Left cardiac atrium (tissue), 4 donors: ENCODE data around the gene IRF8. TPM values are rescaled to one million over a fixed set of nuclear protein-coding genes. Genes with fewer than 3 reads are reported as not detected.

Experiments used
- ATAC-seq, 2 donors: fragments of 200-7000 bp; cut with Tn5 transposase; one replicate each; pipeline ENCODE4 v1.9.1; 2020; ENCODE audit warnings: mild to moderate bottlenecking in 2 of 2, moderate library complexity in 2 of 2
- DNase-seq: peaks from one replicate; pipeline ENCODE4 v3.0.0-alpha.2; 2020
- intact Hi-C, 2 donors: fragments of 100-400 bp; cut with DNase I; formaldehyde crosslinking; loops; one replicate each; pipeline versions ENCODE4 v1.14.1 to v1.15.1; 2022 to 2023
- total RNA-seq, 2 donors: library from RNA; stranded (reverse); fragmentation: NEBNext Ultra II Directional; extraction: Animal tissue kit (Norgen Biotek cat#: 25700); gene quantifications; one replicate each; pipeline ENCODE4 v1.2.1, GENCODE V29; 2021
- donor health status: DM: no; HTN: yes; CAD: no.
- donor health status: DM: no; HTN: yes; CAD: no; lungs with severe emphysema.
- donor health status: DM: yes; HTN: yes; CAD: no.
- donor health status: Dilated cardiomyopathy.

IRF8 gene
- total RNA-seq, 2 donors from 2014 or later, result 9.2 to 15.6 TPM

DNA sequence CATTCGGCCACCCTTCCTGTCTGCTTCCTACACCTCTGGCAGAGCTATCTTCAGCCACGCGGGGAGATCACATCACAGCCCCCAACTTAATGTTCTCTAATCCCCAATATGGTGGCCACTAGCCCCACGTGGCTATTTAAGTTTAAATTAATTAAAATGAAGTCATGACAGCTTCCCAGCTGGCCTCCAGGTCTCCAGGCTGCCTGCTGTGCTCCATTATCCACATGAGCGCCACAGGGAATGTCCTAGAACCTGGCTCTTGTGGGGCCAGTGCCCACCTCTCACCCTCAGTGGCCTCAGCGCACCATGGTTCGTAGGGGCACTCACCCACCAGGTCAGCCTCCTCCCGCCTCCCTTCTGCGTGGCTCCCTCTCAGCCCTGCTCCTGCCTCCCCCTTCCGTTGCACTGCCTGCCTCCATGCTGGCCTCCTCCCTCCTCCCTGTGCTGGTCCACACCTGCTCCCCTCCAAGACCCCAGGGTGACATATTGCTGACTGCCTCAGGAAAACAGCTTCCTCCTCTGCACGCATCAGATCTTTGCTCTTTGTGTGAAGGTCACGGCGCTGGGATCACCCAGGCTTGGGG, 47.7 kb downstream of the IRF8 start:
- DNase-seq (no peak), ATAC-seq (no peak)
- intact Hi-C loops, result no loop called here

DNA sequence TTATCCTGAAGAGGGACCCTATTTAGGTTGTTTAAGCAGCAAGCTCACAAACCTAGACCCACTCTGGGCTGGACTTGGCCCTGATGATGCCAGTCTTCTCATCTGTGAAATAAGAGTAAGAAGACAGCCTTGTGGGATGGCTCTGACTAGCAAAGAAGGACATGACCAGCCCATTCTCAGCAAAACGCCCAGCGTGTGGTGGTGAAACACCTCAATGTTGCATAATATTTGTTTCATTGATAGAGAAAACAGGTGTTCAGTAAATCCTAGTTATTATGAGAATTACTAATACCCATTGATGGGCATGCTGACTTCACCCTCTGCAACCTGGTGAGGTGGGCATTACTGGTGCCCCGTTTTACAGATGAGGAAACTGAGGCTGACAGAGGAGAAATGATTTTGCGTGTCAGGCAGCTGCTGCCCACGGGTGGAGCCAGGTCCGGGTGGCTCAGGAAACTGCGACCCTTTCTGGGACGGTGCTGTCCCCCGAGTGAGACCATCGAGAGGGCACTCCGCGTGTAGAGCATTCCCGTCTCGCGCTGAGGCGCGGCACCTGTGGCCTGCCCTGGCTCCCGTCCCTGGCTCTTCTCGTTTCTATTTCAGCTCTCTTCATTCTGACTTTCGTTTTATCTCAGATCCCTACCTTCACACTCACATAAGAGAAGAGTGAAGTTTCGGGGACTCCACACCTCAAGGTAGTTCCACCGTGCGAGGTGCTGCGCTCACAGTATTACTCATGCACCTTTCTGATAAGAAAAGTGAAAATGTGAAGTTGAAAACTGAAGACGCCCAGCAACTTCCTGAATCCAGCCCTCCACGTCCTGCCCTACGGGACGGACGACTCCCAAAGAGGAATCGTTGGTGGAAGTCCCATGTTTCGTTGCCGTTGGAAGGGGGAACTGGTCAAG, 48.5 kb downstream of the IRF8 start:
- ATAC-seq (no peak), DNase-seq (no peak)
- intact Hi-C loops, result no loop called here

DNA sequence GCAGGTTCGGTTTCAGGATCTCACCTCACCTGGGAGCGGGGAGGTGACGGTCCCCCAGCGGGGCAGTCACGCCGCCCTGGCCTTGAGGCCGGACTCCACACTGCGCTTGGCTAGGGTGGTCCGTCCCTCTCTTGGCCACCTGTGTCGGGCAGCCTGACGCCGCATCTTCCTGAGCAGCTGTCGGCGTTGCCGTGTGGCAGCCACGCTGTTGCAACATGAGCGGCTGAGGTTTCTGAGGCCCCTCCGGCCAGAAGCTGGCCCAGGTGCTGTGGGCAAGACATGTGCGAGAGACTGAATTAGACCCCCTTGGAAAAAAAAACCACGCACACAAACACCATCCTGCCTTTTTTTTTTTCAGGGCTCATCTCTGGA, 49.2 kb downstream of the IRF8 start:
- ATAC-seq (no peak), DNase-seq (no peak)
- intact Hi-C loops, result no loop called here

DNA sequence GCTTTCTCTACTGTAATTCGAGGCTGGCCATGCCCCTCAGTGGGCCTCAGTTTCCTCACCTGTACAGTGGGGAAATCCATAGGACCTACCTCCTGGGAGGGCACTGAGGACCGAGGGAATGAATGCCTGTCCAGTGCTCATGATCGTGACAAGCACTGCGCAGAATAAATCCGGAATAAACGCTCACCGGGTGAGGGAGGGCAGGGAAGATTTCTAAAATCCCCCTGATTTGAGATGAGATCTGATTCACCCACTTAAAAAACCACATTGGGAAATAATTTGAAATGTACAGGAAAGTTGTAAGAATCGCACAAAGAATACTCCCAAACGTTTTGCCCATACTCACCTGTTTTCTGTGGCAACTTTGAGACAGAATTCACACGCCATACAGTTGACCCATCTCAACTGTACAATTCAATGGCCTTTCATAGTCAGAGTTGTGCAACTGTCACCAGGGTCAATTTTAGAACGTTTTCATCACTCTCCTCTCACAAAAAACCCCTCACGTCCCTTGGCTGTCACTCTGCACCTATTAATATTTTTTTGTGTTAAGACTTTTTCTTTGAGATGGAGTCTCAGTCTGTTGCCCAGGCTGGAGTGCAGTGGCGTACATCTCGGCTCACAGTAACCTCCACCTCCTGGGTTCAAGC, 49.8 kb downstream of the IRF8 start:
- DNase-seq (no peak), ATAC-seq (no peak)
- intact Hi-C loops, result no loop called here

DNA sequence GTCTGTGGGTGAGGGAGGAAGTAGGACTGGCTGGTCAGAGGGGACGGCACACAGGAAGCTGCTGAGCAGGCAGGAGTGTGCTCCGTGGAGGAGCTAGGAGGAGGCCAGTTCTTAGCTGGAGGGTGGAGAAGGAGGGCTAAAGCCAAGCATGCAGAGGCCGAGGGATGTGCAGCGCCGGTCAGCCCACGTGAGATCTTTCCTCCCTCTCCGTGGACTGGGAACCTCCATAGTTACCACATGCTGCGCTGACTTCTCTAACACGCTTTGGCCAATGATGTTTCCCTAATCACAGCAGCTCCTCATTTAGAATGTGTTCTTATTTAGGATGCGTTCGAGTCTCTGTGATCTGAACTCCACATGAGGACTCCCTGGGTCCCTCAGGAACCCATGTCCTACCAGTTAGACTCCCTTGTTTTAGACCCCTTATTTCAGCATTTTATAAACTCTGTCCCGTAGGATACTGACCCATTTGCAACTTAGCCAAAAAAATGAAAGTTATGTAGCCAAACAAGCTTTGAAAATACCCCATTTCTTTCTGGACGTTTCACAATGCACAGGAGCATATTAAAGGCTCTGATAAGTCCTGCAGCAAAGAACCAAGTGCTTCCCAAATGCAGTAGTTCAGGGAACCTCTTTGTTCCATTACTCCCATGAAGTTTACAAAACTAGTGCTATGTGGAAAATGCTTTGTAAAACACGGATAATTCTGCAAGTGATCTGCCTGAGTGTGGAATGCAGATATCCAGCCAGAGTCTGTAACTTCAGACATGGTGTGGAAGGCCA, 51.4 kb downstream of the IRF8 start:
- DNase-seq, result no peak
- intact Hi-C loops, result no loop called here
- no peak for ATAC-seq

DNA sequence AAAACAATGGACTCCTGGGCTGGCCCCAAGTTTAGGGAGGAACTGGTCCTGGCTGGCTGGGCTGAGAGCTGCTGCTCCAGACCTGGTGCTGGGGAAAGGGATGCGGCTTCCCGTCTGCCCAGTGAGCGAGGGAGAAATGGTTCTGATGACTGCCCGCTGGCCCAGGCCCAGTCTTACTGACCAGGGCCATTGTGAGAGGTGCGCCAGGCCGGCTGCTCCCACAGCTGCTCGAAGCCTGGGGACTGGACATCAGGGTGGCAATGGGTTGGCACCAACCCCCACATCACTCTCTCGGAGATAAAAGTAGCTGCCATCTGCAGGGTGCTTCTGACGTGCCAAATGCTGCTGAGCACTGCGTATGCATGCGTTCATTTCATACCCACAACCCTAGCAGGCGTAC, 53.2 kb downstream of the IRF8 start:
- intact Hi-C loops, result no loop called here
- ATAC-seq (no peak), DNase-seq (no peak)

DNA sequence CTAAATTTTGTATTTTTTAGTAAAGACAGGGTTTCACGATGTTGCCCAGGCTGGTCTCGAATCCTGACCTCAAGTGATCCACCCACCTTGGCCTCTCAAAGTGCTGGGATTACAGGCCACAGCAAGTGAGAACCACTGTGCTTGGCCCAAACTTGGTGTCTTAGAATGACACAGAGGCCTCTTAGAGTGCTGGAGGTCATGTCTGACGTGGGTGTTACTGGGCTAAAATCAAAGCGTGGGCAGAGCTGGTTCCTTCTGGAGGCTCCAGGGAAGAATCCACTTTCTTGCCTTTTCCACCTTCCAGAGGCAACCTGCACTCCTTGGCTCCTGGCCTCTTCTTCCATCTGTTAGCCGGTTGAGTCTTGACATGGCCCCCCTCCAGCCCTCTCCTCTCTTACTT, 53.8 kb downstream of the IRF8 start:
- no peak for DNase-seq
- intact Hi-C loops, result no loop called here
- no peak for ATAC-seq

DNA sequence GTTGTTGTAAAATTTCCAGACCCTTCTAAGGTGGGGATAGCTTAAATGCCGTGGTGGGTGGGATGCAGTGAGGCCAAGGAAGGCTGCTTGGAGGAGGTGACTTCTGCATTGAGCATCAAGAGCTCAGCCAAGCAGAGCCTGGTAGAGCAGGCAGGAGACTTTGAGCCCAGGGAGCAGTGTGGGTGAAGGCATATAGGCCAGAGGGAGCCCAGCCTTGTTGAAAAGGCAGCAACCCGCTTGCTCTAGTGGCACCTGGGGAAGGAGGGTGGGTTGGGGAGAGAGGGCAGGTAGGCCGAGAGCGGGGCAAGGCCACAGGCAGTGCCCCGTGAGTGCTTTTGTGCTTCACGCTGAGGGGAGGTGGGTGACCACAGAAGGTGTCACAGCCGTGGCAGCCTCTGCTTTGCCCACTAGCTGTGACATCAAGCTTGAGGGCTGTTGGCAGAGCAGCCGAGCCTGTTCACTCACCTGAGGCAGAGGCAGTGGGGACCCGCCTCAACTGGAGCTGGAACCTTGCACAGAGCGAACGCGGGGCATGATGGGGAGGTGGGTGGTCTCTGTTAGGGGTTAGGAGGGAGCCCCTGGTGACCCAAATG, 56.1 kb downstream of the IRF8 start:
- DNase-seq, result no peak
- intact Hi-C loops, result no loop called here
- no peak for ATAC-seq

DNA sequence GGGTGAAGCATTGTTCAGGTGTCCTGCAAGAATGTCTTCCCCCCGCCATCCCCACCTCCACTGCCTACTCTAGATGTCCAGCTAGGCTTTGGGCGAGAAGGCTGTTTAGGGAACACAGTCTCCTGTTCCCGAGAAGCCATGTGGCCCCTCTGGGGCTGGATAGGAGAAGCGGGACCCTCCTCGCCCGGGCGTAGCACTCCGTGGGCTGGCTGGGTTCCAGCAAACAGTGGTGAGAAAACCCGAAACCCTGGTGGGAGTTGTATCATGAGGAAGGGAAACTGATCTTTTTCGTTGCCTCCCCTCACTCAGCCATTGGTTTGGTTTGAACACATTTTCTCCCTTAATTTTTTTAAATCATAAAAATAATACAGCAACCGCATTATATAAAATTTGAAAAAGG, 56.6 kb downstream of the IRF8 start:
- ATAC-seq (no peak), DNase-seq (no peak)
- intact Hi-C loops, result no loop called here

DNA sequence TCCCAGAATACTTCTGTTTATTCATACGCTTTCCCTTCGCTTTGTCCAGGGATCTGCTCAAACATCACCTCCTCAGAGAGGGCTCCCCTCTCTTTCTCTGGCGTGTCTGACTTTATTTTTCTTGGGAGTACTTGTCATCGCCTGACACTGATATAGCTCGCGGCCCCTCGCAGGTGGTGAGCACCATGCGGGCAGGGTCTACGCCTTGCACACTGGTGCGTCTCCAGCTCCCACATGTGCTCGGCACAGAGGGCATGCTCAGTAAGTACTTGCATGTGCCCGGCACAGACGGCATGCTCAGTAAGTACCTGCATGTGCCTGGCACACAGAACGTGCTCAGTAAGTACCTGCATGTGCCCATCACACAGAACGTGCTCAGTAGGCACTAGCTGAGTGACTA, 57.5 kb downstream of the IRF8 start:
- ATAC-seq (no peak), DNase-seq (no peak)
- intact Hi-C loops, result no loop called here

DNA sequence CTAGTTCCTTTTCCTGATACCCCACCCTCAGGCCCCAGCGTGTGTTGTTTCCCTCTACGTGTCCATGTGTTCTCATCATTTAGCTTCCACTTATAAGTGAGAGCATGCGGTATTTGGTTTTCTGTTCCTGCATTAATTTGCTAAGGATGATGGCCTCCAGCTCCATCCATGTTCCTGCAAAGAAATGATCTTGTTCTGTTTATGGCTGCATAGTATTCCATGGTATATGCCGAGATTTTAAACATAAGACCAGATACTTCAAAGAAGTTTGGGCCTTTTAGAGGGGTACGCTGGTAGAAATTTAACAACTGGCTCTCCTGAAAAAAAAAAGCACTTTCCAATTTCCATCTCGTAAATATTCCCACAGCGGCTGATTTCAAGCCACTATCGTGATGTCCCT, 59.8 kb downstream of the IRF8 start:
- intact Hi-C loops, result no loop called here
- DNase-seq (no peak), ATAC-seq (no peak)

DNA sequence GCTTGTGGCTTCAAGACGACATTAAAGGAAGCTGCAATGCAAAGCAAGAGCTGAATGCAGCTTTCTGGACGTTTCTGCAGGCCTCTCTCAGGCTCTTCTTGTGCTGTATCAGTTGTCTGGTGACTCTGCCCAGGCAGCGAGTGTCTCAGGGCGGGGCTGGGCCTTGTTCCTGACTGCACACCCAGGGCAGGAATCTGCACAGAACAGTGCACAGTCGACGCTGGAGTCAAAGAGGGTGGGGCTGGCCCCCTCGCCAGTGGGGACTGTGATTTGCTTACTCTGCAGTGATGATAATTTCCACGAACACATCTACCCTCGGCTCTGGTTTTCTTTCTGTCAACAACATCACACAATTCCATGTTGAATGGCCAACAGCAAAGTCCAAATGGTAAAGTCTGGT, 60.7 kb downstream of the IRF8 start:
- intact Hi-C loops, result no loop called here
- ATAC-seq (no peak), DNase-seq (no peak)

DNA sequence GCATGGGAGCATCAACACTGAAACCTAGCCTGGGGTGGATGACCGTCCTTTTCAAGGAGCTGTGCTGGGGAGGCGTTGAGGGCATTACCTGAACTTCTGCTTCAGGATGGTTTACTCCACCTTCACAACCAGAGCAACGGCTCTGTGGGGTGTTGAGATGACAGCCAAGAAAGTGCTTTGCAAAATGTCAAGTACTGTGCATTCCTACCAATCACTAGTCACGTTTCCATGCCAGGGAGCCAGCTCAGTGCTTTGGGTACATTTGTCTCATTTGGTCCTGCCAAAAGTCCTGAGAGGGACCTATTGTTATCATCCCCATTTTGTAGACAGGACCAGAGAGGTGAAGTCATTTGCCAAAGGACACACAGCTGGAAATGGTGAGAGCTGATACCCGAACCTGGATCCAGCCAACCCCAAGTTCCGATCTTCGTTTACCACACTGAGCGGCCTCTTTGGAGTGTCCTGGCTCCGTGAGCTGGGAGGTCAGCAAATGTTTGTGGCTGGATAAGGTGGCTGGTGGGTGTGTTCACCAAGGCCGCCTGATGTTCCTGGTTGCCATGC, 61.6 kb downstream of the IRF8 start:
- no peak for DNase-seq
- intact Hi-C loops, result no loop called here
- no peak for ATAC-seq

DNA sequence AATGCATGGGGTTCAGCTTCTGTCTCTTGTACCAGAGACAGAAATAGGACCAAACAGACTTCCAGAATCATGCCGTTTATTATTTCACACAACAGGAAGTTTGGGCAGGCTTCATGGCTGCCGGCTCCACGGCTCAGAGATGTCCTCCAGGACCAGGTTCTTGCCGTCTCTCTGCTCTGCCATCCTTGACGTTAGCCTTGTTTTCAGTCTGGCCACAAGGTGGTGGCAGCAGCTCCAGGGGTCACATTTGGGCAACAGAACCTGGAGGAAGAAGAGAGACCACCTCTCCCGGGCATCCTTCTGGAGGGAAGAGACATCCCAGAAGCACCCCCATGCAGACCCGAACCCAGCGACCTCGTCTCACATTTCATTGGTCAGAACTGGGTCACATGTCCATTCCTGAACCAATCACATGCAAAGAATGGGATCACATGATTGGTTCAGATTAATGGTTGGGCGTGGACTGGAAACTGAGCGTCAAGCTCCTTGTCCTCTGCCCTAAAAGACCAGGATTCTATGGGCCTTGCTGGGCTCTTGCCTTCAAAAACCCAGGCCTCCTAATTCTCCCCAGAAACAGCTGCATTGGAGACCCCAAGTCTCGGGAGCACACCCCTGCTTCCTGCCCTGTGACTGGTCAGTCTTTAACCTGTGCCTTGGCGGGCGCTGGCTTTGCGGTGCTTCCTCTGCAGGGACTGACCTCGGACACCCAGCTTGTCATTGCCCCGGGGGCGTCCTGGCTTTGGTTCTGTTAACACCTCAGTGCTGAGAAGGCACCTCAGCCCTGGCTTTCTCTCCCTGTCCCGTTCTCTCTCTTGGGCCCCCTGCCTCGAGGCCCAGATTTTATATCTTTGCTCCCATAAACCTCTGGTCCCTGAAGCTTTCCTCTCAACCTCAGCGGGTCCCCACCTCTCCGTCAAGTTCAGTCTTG, 63.3 kb downstream of the IRF8 start:
- DNase-seq (no peak), ATAC-seq (no peak)
- intact Hi-C loops, result no loop called here

DNA sequence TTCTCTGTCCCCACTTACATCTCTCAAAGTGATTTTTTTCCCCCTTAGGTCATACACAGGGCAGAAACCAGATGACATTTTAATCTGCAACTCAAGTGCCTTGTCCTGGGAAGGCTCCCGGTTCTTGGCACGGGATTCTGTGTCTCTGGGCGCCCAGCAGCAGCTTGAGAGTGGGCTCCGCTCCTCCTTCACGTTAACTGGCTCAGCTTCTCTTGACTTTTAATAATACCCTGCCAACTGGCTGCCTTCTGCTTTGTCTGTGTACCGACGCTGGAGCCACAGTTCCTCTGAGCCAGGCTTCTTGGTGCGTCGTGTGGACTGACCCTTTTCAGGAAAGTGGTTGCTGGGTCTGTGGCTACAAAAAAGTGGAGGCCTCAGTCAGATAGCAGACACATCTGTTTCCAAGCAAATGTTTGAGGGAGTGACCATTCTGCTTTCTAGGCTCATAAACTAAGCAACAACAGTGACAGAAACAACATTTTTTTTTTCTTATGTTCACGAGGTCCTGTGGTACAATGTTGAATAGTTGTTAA, 64.9 kb downstream of the IRF8 start:
- ATAC-seq, result peak; percentile 87 to 91
- DNase-seq, result peak; percentile 68
- intact Hi-C loops, result no loop called here

DNA sequence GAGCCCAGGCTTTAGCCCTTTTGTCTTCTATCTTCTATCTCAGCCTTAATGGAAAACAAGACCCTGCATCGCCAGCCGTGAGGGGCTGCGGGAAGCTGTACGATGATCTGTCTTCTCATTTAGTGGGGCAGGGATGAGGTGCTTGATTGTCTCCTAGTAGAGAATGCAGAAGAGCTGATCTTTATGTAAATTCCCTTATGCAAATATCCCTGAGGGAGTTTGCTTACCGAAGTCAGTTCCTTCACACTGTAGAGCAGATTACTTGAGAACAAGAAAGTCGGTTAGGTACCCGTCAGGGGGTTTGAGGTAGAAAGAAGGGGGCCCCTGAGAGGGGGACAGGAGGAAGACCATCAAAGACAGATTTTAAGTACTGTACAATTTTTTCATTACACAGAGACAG, 66.2 kb downstream of the IRF8 start:
- DNase-seq (no peak), ATAC-seq (no peak)
- intact Hi-C loops, result no loop called here

DNA sequence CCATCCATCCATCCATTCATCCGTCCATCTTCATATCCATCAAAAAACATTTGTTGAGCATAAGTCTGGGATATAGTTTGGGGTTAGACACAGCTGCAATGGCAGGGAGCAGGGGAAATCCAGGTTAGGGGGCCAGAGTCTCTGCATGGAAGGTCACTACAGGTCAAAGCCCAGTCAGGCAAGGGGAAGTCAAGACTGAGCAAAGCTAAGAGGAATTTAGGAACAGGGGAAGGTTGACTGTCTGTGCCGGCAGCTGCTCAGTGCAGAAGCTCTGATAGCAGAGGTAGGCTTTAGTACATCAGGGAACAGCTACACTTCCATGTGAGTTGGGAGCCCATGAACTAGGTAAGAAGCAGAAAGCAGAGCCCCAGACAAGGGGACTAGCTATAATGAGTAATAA, 68.1 kb downstream of the IRF8 start:
- intact Hi-C loops, result no loop called here
- no peak for DNase-seq
- ATAC-seq, result no peak
